ENCODE results near the gene MTIF2. TPM values are rescaled to one million over a fixed set of nuclear protein-coding genes. Genes with fewer than 3 reads are reported as not detected.
"Not testable (repeated sequence)": the region's sequence is repeated elsewhere in the genome, so short reads cannot be mapped to it uniquely, and the experiment has no call there.

The MTIF2 gene
- total RNA-seq, 1 donor from 2014 or later: 23.7 TPM

DNA sequence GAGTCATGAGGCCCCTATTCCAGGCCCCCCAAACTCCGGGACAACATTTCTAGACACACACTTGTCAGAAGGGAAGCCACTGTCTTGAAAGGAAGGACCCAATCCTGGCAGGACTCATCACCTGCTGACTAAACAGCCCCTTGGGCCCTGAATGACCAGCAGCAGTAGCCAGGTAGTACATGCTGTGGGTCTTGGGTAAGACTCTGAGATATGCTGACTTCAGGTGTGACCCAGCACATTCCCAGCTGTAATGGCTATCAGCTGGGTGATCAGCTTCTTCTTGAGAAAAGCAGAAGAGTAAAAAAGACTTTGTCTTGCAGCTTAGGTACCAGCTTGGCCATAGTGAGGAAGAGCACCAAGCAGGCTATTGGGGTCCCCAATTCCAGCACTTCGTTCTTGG is 72.5 kb downstream of the MTIF2 start:
- DNase-seq: no peak

DNA sequence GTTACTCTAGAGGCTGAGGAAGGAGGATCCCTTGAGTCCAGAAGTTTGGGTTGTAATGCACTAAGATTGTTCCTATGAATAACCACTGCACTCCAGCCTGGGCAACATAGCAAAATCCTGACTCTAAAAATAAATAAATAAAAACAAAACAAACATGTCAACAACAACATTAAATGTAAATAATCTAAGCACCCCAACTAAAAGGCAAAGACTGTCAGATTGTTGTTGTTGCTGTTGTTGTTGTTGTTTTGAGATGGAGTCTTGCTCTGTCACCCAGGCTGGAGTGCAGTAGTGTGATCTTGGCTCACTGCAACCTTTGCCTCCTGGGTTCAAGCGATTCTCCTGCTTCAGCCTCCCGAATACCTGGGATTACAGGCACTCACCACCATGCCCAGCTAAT is 77.1 kb downstream of the MTIF2 start:
- not testable (repeated sequence) for DNase-seq

DNA sequence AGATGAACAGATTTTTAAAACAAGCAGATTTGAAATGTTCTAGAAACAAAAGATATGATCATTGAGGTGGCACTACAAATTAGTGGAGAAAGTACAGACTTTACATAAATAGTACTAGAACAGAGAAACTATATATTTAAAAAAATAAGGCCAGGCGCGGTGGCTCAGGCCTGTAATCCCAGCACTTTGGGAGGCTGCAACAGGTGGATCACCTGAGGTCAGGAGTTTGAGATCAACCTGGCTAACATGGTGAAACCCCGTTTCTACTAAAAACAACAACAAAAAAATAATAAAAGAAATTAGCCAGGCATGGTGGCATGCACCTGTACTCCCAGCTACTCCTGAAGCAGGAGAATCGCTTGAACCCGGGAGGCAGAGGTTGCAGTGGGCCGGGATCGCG is 82.2 kb downstream of the MTIF2 start:
- not testable (repeated sequence) for DNase-seq

Small RNAs within 50 kb of the gene (small RNA-seq; reads per million reads assigned to genes)
- gene RF00019: not detected

Other genes with a start within 250 kb of the MTIF2 start
- gene RTN4, start 218.8 kb downstream of the MTIF2 start, total RNA-seq: 588 TPM
- 53.0 TPM for gene CLHC1, start 36.9 kb downstream of the MTIF2 start, total RNA-seq
- gene RPS27A, start 36.5 kb downstream of the MTIF2 start, total RNA-seq: 705 TPM
- gene CCDC88A, start 150.6 kb upstream of the MTIF2 start, total RNA-seq: 388 TPM

All from occipital lobe (tissue), 3 donors.